ENCODE results near the gene ARHGEF12. TPM values are rescaled to one million over a fixed set of nuclear protein-coding genes. Genes with fewer than 3 reads are reported as not detected.

The ARHGEF12 gene
- total RNA-seq, 4 donors from 2014 or later = 75.9 to 116 (median 94.3) TPM

DNA sequence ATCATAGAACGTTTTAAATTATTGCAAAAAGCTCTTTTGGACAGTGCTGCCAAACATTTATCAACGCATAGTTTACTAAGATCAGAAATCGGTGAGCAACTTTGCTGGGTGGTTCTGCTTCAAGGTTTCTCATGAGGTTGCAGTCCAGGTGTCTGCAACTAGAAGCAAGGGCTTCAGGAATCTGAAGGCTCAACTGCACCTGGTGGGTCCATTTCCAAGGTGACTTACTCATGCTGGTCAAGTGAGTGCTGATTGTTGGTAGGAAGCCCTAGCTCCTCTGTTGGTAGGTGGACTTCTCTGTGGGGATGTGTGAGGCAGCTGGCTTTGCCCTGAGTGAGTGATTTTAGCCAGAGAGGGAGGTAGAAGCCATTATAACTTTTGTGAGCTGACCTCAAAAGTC lies 22.5 kb downstream of the ARHGEF12 start:
- Histone ChIP-seq H3K4me3 (no peak overlapping the region), H3K4me1 (peaks cover 0 to 21% (median 0%) of the 10 kb centered on the region in 4 donors), H3K27ac (no peak overlapping the region), H3K36me3 (no peaks in the 10 kb centered on the region), H3K9me3 (no peaks in the 10 kb centered on the region), H3K27me3 (no peaks in the 10 kb centered on the region)
- TF ChIP-seq EP300 (IDR thresholded peaks at IDR 0.05; ENCODE audit: low read depth) = no peak
- no peak for TF ChIP-seq POLR2A (IDR thresholded peaks at IDR 0.05)
- no peak for TF ChIP-seq POLR2AphosphoS5 (IDR thresholded peaks at IDR 0.05)
- TF ChIP-seq, protein P1, sequence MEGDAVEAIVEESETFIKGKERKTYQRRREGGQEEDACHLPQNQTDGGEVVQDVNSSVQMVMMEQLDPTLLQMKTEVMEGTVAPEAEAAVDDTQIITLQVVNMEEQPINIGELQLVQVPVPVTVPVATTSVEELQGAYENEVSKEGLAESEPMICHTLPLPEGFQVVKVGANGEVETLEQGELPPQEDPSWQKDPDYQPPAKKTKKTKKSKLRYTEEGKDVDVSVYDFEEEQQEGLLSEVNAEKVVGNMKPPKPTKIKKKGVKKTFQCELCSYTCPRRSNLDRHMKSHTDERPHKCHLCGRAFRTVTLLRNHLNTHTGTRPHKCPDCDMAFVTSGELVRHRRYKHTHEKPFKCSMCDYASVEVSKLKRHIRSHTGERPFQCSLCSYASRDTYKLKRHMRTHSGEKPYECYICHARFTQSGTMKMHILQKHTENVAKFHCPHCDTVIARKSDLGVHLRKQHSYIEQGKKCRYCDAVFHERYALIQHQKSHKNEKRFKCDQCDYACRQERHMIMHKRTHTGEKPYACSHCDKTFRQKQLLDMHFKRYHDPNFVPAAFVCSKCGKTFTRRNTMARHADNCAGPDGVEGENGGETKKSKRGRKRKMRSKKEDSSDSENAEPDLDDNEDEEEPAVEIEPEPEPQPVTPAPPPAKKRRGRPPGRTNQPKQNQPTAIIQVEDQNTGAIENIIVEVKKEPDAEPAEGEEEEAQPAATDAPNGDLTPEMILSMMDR (IDR thresholded peaks at IDR 0.05) = no peak
- no peak for DNase-seq
- intact Hi-C loops (cut with DNase I; ENCODE audit: low total_unique reads) (no loop called here), in situ Hi-C loops (cut with MboI; ENCODE audit: low pct_ligation_motif_present in 1 of 4, low pct_unique_long_range_greater_than_20kb in 1 of 4, low sequenced_read_pairs in 3 of 4) (no loop called here)
- WGBS, 2 donors (ENCODE audit: low coverage in 1 of 2) = 79 to 93% methylated on average over 3 of the region's 3 CpGs

DNA sequence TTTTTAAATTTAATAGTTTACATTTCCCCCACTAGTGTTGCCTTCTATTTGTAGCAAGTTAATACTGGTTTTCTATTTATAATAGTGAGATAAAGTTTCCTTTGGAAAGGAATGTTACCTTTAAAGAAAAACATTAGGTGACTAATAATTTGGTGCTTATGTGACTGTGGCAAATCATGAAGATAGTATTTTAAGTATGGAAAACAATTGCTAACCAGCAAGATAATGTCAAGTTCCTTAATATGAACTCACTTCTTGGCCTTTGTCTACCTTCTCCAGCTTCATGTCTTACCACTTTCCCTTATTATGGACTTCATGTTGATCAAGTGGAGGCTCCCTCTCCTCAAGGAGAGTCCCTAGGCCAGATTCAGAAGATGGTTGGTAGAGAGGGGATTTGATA lies 27.2 kb downstream of the ARHGEF12 start:
- H3K36me3 ChIP-seq = no peaks in the 10 kb centered on the region
- DNase-seq = no peak
- no peaks in the 10 kb centered on the region for H3K27me3 ChIP-seq
- intact Hi-C loops (cut with DNase I; ENCODE audit: low total_unique reads) (no loop called here), in situ Hi-C loops (cut with MboI; ENCODE audit: low pct_ligation_motif_present in 1 of 4, low pct_unique_long_range_greater_than_20kb in 1 of 4, low sequenced_read_pairs in 3 of 4) (no loop called here)
- H3K9me3 ChIP-seq = no peaks in the 10 kb centered on the region
- peaks cover 0 to 8% (median 0%) of the 10 kb centered on the region in 4 donors for H3K4me1 ChIP-seq
- TF ChIP-seq, protein P1 (IDR thresholded peaks at IDR 0.05) = no peak
- TF ChIP-seq POLR2AphosphoS5 (IDR thresholded peaks at IDR 0.05) (no peak), EP300 (IDR thresholded peaks at IDR 0.05; ENCODE audit: low read depth) (no peak), POLR2A (IDR thresholded peaks at IDR 0.05) (no peak)
- H3K27ac ChIP-seq = no peak overlapping the region
- H3K4me3 ChIP-seq = no peak overlapping the region

DNA sequence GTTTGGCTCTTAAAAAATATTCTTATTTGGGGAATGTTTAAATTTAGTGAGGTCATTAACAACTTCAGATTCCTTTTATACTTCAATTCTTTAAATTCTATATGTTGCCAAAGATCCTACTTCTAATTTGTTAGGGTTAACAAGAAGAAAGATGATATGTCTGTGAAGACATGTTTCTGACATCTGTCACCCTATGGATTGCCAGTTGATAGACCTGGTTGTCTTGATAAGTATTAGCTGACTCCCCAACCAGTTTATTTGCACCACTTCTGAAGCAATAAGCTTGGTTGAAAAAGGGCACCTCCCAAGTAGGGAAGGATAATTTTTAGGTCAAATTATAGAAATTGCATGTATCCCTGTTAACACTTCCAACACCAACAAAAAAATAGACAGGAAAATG lies 29.3 kb downstream of the ARHGEF12 start:
- Histone ChIP-seq H3K9me3 (no peaks in the 10 kb centered on the region), H3K4me1 (peaks cover 0 to 14% (median 4%) of the 10 kb centered on the region in 4 donors), H3K36me3 (no peaks in the 10 kb centered on the region), H3K4me3 (no peak overlapping the region), H3K27me3 (no peaks in the 10 kb centered on the region), H3K27ac (no peak overlapping the region)
- intact Hi-C loops (cut with DNase I; ENCODE audit: low total_unique reads) = no loop called here
- DNase-seq = no peak
- TF ChIP-seq, protein P1 (IDR thresholded peaks at IDR 0.05) = no peak
- no peak for TF ChIP-seq POLR2A (IDR thresholded peaks at IDR 0.05)
- TF ChIP-seq POLR2AphosphoS5 (IDR thresholded peaks at IDR 0.05) = no peak
- TF ChIP-seq EP300 (IDR thresholded peaks at IDR 0.05; ENCODE audit: low read depth) = no peak
- in situ Hi-C loops (cut with MboI; ENCODE audit: low pct_ligation_motif_present in 1 of 4, low pct_unique_long_range_greater_than_20kb in 1 of 4, low sequenced_read_pairs in 3 of 4) = no loop called here

DNA sequence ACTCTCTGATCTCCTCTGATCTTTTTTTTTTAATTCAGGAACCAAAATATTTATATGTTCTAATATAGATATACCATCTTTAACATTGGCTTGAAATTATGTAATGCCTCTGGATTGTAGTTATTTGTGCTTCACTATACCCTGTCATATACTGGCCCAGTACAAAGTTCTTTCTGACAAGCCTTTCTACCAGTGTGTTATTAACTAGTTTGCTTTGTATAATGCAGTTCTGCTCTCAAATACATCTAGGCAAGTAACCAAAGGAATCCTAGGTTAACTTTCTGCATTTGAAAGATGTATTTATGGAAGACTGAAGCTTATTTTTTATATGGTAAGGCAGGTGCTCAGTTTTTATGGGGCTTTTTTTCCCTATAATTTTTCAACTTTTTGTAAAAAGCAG lies 36.1 kb downstream of the ARHGEF12 start:
- no peak for DNase-seq
- Histone ChIP-seq H3K4me1 (peaks cover 14 to 50% (median 25%) of the 10 kb centered on the region in 4 donors), H3K9me3 (no peaks in the 10 kb centered on the region), H3K27me3 (no peaks in the 10 kb centered on the region), H3K4me3 (no peak overlapping the region), H3K36me3 (no peaks in the 10 kb centered on the region), H3K27ac (peak overlapping the region; percentile 6 to 57 (median 42))
- in situ Hi-C loops (cut with MboI; ENCODE audit: low pct_ligation_motif_present in 1 of 4, low pct_unique_long_range_greater_than_20kb in 1 of 4, low sequenced_read_pairs in 3 of 4) = no loop called here
- no peak for TF ChIP-seq POLR2AphosphoS5 (IDR thresholded peaks at IDR 0.05)
- intact Hi-C loops (cut with DNase I; ENCODE audit: low total_unique reads) = no loop called here

DNA sequence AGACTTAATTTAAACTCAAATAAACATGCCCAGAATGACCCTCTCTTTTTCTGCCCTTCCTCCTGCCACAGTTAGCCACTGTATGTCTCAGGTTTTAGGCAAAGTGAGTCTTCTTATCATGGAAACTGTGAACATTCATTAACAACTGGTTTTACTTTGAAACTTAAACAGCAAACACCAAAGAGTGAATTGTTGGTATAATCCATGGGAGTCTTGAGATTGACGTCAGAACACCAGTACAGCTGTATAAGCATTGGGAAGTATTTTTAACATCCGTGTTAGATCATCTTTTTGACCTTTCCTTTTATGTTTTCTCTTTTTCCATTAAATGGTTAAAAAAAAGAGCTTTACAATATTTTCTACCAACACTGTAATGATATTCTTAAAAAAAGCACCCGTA lies 38.9 kb downstream of the ARHGEF12 start:
- no peak overlapping the region for H3K27ac ChIP-seq
- H3K4me3 ChIP-seq = no peak overlapping the region
- H3K36me3 ChIP-seq = no peaks in the 10 kb centered on the region
- 80 to 84% methylated on average over 3 of the region's 3 CpGs for WGBS, 2 donors (ENCODE audit: low coverage in 1 of 2)
- intact Hi-C loops (cut with DNase I; ENCODE audit: low total_unique reads) (no loop called here), in situ Hi-C loops (cut with MboI; ENCODE audit: low pct_ligation_motif_present in 1 of 4, low pct_unique_long_range_greater_than_20kb in 1 of 4, low sequenced_read_pairs in 3 of 4) (no loop called here)
- H3K27me3 ChIP-seq = no peaks in the 10 kb centered on the region
- H3K9me3 ChIP-seq = no peaks in the 10 kb centered on the region
- DNase-seq = no peak
- peaks cover 14 to 57% (median 23%) of the 10 kb centered on the region in 4 donors for H3K4me1 ChIP-seq
- TF ChIP-seq, protein P1 (IDR thresholded peaks at IDR 0.05) = no peak
- TF ChIP-seq EP300 (IDR thresholded peaks at IDR 0.05; ENCODE audit: low read depth) (no peak), POLR2AphosphoS5 (IDR thresholded peaks at IDR 0.05) (no peak), POLR2A (IDR thresholded peaks at IDR 0.05) (no peak)

Measured in transverse colon (tissue), 4 donors.